H1 (cell line): ENCODE measurements around the gene PLEKHG5. TPM values are rescaled to one million over a fixed set of nuclear protein-coding genes. Genes with fewer than 3 reads are reported as not detected.
A peak's percentile ranks its signal among the peaks of the same experiment; 100 is the strongest.

Experiments
- CTCF ChIA-PET: fragments of 300-600 bp; sonication (Branson Sonifier 250); formaldehyde crosslinking; loops from one replicate; lab custom pipeline; 2021; ENCODE audit not compliant: partially characterized antibody; lab: Charles Lee
- POLR2A ChIA-PET: fragments of 300-600 bp; sonication (Branson Sonifier 250); formaldehyde crosslinking; loops from one replicate; lab custom pipeline; 2021; ENCODE audit warnings: inconsistent platforms; ENCODE audit not compliant: partially characterized antibody; lab: Charles Lee
- DNase-seq, 2 experiments: peaks; one replicate each; pipeline versions ENCODE4 v3.0.0 to v3.0.0-alpha.2; 2010 to 2022; ENCODE audit warnings: low spot score in 2 of 2, low read depth in 1 of 2, mixed read lengths in 1 of 2
- FAIRE-seq: peaks from 2 replicates; lab custom pipeline; 2011; peaks lifted over from hg19 to GRCh38; lab: Jason Lieb, UNC
- H2AFZ ChIP-seq: 2 replicates; pipeline ENCODE4 v1.8.1; 2012; ENCODE audit warnings: low read length, inconsistent platforms
- H2AK5ac ChIP-seq: 2 replicates; pipeline ENCODE4 v1.6.1; 2013; ENCODE audit warnings: low read depth, low read length
- H2BK120ac ChIP-seq: replicated peaks from 2 replicates; pipeline ENCODE3; 2013; ENCODE audit warnings: low read depth, low read length, inconsistent platforms
- H2BK12ac ChIP-seq: 2 replicates; pipeline ENCODE4 v1.6.1; 2013; ENCODE audit warnings: low read depth, low read length
- H2BK15ac ChIP-seq: 2 replicates; pipeline ENCODE4 v1.6.1; 2013; ENCODE audit warnings: low read length
- H2BK20ac ChIP-seq: 2 replicates; pipeline ENCODE4 v1.6.1; 2013; ENCODE audit warnings: low read length
- H2BK5ac ChIP-seq: 2 replicates; pipeline ENCODE4 v1.6.1; 2013; ENCODE audit warnings: low read depth, low read length
- H3K14ac ChIP-seq: 2 replicates; pipeline ENCODE4 v1.6.1; 2013; ENCODE audit warnings: inconsistent platforms; ENCODE audit not compliant: insufficient read length
- H3K18ac ChIP-seq: 2 replicates; pipeline ENCODE4 v1.6.1; 2013; ENCODE audit warnings: low read length; ENCODE audit errors: extremely low read depth
- H3K23ac ChIP-seq: 2 replicates; pipeline ENCODE4 v1.6.1; 2013; ENCODE audit warnings: inconsistent platforms; ENCODE audit not compliant: insufficient read length
- H3K23me2 ChIP-seq: 2 replicates; pipeline ENCODE4 v1.6.1; 2013; ENCODE audit warnings: low read depth, low read length
- H3K27ac ChIP-seq: 2 replicates; pipeline ENCODE4 v1.6.1; 2011; ENCODE audit warnings: low read depth, low read length, inconsistent platforms
- H3K27me3 ChIP-seq, 4 experiments: replicated peaks in 1 of 4; 1 replicate in 1 of 4; 2 replicates in 3 of 4; pipeline versions ENCODE4 v1.6.1 to v1.8.1; 2011 to 2013; ENCODE audit warnings: low read length in 3 of 4, mild to moderate bottlenecking in 3 of 4, inconsistent platforms in 2 of 4, mixed read lengths in 2 of 4, moderate library complexity in 1 of 4; ENCODE audit not compliant: control insufficient read depth in 3 of 4, insufficient read depth in 3 of 4; ENCODE audit errors: extremely low read depth in 1 of 4
- H3K36me3 ChIP-seq, 4 experiments: 2 replicates each; pipeline versions ENCODE4 v1.6.1 to v1.8.1; 2011 to 2013; ENCODE audit warnings: mild to moderate bottlenecking in 4 of 4, low read length in 3 of 4, moderate library complexity in 2 of 4, control low read depth in 1 of 4, inconsistent platforms in 1 of 4; ENCODE audit not compliant: insufficient read depth in 4 of 4, control insufficient read depth in 2 of 4
- H3K4ac ChIP-seq: replicated peaks from 2 replicates; pipeline ENCODE3; 2013; ENCODE audit warnings: low read length, low read depth, mixed read lengths, inconsistent platforms; ENCODE audit not compliant: insufficient read length
- H3K4me1 ChIP-seq, 4 experiments: replicated peaks in 1 of 4; 1 replicate in 1 of 4; 2 replicates in 3 of 4; pipeline versions ENCODE4 v1.6.1 to v1.8.1; 2011 to 2013; ENCODE audit warnings: low read length in 3 of 4, inconsistent platforms in 2 of 4, mixed read lengths in 1 of 4; ENCODE audit not compliant: insufficient read depth in 4 of 4, control insufficient read depth in 3 of 4
- H3K4me2 ChIP-seq, 2 experiments: 2 replicates each; pipeline versions ENCODE4 v1.6.1 to v1.8.1; 2011 to 2013; ENCODE audit warnings: low read depth in 2 of 2, low read length in 2 of 2, control low read depth in 1 of 2, inconsistent platforms in 1 of 2, mild to moderate bottlenecking in 1 of 2; ENCODE audit not compliant: insufficient read depth in 1 of 2
- H3K4me3 ChIP-seq, 4 experiments: fragments of 200-600, 300-600 bp in 1 of 4; sonication (generic), shearing (Covaris generic), sonication (Bioruptor Twin) in 1 of 4; 2 replicates each; pipeline versions ENCODE4 v1.5.1 to v1.8.1; 2011 to 2016; ENCODE audit warnings: low read length in 4 of 4, low read depth in 3 of 4, control low read depth in 2 of 4, inconsistent platforms in 2 of 4, mild to moderate bottlenecking in 2 of 4, mixed read lengths in 1 of 4, moderate library complexity in 1 of 4; ENCODE audit not compliant: insufficient read depth in 2 of 4; ENCODE audit errors: extremely low read depth in 1 of 4
- H3K56ac ChIP-seq: replicated peaks from 2 replicates; pipeline ENCODE3; 2013; ENCODE audit warnings: low read depth, mild to moderate bottlenecking, mixed read lengths, low read length, inconsistent platforms; ENCODE audit not compliant: insufficient read length
- H3K79me1 ChIP-seq: 2 replicates; pipeline ENCODE4 v1.6.1; 2013; ENCODE audit warnings: low read depth, low read length, control low read depth
- H3K79me2 ChIP-seq, 2 experiments: 2 replicates each; pipeline versions ENCODE4 v1.6.1 to v1.8.1; 2012 to 2013; ENCODE audit warnings: low read length in 2 of 2, mild to moderate bottlenecking in 2 of 2, inconsistent platforms in 1 of 2; ENCODE audit not compliant: insufficient read depth in 2 of 2, control insufficient read depth in 1 of 2
- H3K9ac ChIP-seq, 4 experiments: replicated peaks in 1 of 4; 1 replicate in 1 of 4; 2 replicates in 3 of 4; pipeline versions ENCODE4 v1.6.1 to v1.8.1; 2011 to 2013; ENCODE audit warnings: low read depth in 3 of 4, low read length in 3 of 4, control low read depth in 2 of 4, mild to moderate bottlenecking in 2 of 4, moderate library complexity in 2 of 4, inconsistent platforms in 1 of 4; ENCODE audit errors: extremely low read depth in 1 of 4
- H3K9me3 ChIP-seq, 2 experiments: 2 replicates each; pipeline versions ENCODE4 v1.6.1 to v1.8.1; 2012 to 2013; ENCODE audit warnings: mild to moderate bottlenecking in 2 of 2, moderate library complexity in 2 of 2, control low read depth in 1 of 2, inconsistent platforms in 1 of 2, low read depth in 1 of 2, low read length in 1 of 2, mixed read lengths in 1 of 2; ENCODE audit not compliant: insufficient read depth in 2 of 2
- H4K20me1 ChIP-seq, 2 experiments: replicated peaks in 1 of 2; 2 replicates each; pipeline versions ENCODE3 to v1.8.1; 2011 to 2013; ENCODE audit warnings: inconsistent platforms in 2 of 2, low read length in 2 of 2, mild to moderate bottlenecking in 1 of 2; ENCODE audit not compliant: insufficient read depth in 2 of 2, control insufficient read depth in 1 of 2
- H4K5ac ChIP-seq: 2 replicates; pipeline ENCODE4 v1.6.1; 2013; ENCODE audit warnings: low read length, low read depth, mixed read lengths, inconsistent platforms; ENCODE audit not compliant: insufficient read length
- H4K8ac ChIP-seq: 2 replicates; pipeline ENCODE4 v1.8.0; 2013; ENCODE audit warnings: mild to moderate bottlenecking, moderate library complexity, low read length, inconsistent platforms; ENCODE audit not compliant: insufficient read depth; ENCODE audit errors: extremely low read depth
- H4K91ac ChIP-seq: replicated peaks from 2 replicates; pipeline ENCODE3; 2013; ENCODE audit warnings: low read length, mixed read lengths, inconsistent platforms; ENCODE audit not compliant: insufficient read length
- RFX5 ChIP-seq: IDR thresholded peaks from 2 replicates; pipeline ENCODE4 v1.6.1; 2011; ENCODE audit warnings: low read depth, low read length, improper control_type of control experiment, borderline replicate concordance
- WGBS, 2 experiments: shearing (Covaris generic) in 1 of 2; methylation state at CpG; one replicate each; pipeline versions ENCODE4 v1.1.6 to v1.1.7; 2013 to 2015; ENCODE audit warnings: low lambda C conversion rate in 2 of 2, mixed read lengths in 2 of 2, inconsistent platforms in 1 of 2, low coverage in 1 of 2, missing lambda C conversion rate in 1 of 2; ENCODE audit not compliant: insufficient replicate concordance in 2 of 2, insufficient coverage in 1 of 2, insufficient read length in 1 of 2; ENCODE audit errors: extremely low coverage in 1 of 2, missing lambda C conversion rate in 1 of 2; 5-methylcytosine and 5-hydroxymethylcytosine counted together
- polyA plus RNA-seq, 7 experiments: library from polyadenylated mRNA; depleted of rRNA in 3 of 7; stranded (reverse) in 5 of 7; unstranded in 2 of 7; fragments of >200 nt in 5 of 7; fragments of 200-250 nt in 2 of 7; gene quantifications; 1 replicate in 5 of 7; 2 replicates in 1 of 7; 4 replicates in 1 of 7; pipeline versions ENCODE4 v1.2.1 to v1.2.3, GENCODE V29; 2011 to 2013; ENCODE audit warnings: missing spikeins in 2 of 7, mixed read lengths in 2 of 7
- total RNA-seq: library from RNA; stranded (reverse); fragmentation: NEBNext Ultra II Directional; extraction: Animal tissue kit (Norgen Biotek cat#: 25700); gene quantifications from 2 replicates; pipeline ENCODE4 v1.2.1, GENCODE V29; 2021

Gene PLEKHG5
- total and polyA plus RNA-seq, 2 of the 8 experiments (the other 6 are each of a cell fraction or from before 2014, with no cell fraction given): 10.4 to 13.8 TPM

GRCh38 chr1:6499296-6499695, 7.8 kb upstream of the PLEKHG5 start:
- no peak overlapping the region for H3K4me3 ChIP-seq
- ChIA-PET CTCF (interaction anchor here (0.7 to 10.2 kb wide), 9 partner anchors 9 to 82 kb away, joined by 3 to 107 read pairs (median 3); no protein-coding TSS in a partner anchor), POLR2A (interaction anchor here (0.7 to 1.5 kb wide), 5 partner anchors 13 to 104 kb away, joined by 3 to 4 read pairs (median 4); no protein-coding TSS in a partner anchor)
- H2AK5ac ChIP-seq: no peak overlapping the region
- H4K8ac ChIP-seq: no peak overlapping the region
- no peak overlapping the region for H3K27ac ChIP-seq
- no peak overlapping the region for H2BK15ac ChIP-seq
- H4K20me1 ChIP-seq: peaks cover 4% of the 10 kb centered on the region in 2 experiments
- H3K18ac ChIP-seq: no peak overlapping the region
- H3K4ac ChIP-seq: peak overlapping the region; percentile 51
- no peak overlapping the region for H2BK120ac ChIP-seq
- H3K79me2 ChIP-seq: no peaks in the 10 kb centered on the region
- FAIRE-seq (no peak), DNase-seq (no peak)
- H2BK20ac ChIP-seq: no peak overlapping the region
- H2BK12ac ChIP-seq: no peak overlapping the region
- H3K79me1 ChIP-seq: no peaks in the 10 kb centered on the region; the same call in 1 of the 2 replicates
- no peak overlapping the region for H3K4me2 ChIP-seq
- no peaks in the 10 kb centered on the region for H3K9me3 ChIP-seq
- no peak overlapping the region for H3K23ac ChIP-seq
- no peak overlapping the region for H3K56ac ChIP-seq
- peaks cover 0 to 31% (median 20%) of the 10 kb centered on the region in 4 experiments; a peak in 5 of 7 replicates for H3K27me3 ChIP-seq
- peaks cover 12% of the 10 kb centered on the region; the same call in 1 of the 2 replicates for H3K23me2 ChIP-seq
- H2BK5ac ChIP-seq: no peak overlapping the region
- no peaks in the 10 kb centered on the region for H3K36me3 ChIP-seq
- H3K9ac ChIP-seq: no peak overlapping the region
- no peak overlapping the region for H4K5ac ChIP-seq
- no peak overlapping the region for H3K14ac ChIP-seq
- no peak overlapping the region for H2AFZ ChIP-seq
- 92% methylated on average over 4 of the region's 4 CpGs; no CpG with 5 or more reads in 1 of the 2 experiments for WGBS, 2 experiments
- H3K4me1 ChIP-seq: peaks cover 0 to 27% (median 14%) of the 10 kb centered on the region in 4 experiments; a peak in 6 of 7 replicates
- no peak overlapping the region for H4K91ac ChIP-seq
- TF ChIP-seq RFX5: no peak
